Trophoblast cell (in vitro differentiated cells and primary cell): Measurements from ENCODE around the gene MORN1.

ENCODE experiments used
- DNase-seq, 2 donors: peaks; one replicate each; pipeline ENCODE4 v3.0.0-alpha.2; 2016
- H2AFZ ChIP-seq: 2 replicates; pipeline ENCODE4 v1.6.1; 2013; ENCODE audit warnings: low read length, moderate library complexity, mild to moderate bottlenecking; ENCODE audit not compliant: insufficient read depth, poor library complexity
- H2AK5ac ChIP-seq: 2 replicates; pipeline ENCODE4 v1.6.1; 2013; ENCODE audit warnings: mild to moderate bottlenecking, low read length
- H2BK120ac ChIP-seq: 2 replicates; pipeline ENCODE4 v1.6.1; 2013; ENCODE audit warnings: low read length, mild to moderate bottlenecking, moderate library complexity; ENCODE audit not compliant: insufficient read depth, poor library complexity
- H2BK12ac ChIP-seq: 2 replicates; pipeline ENCODE4 v1.6.1; 2013; ENCODE audit warnings: mild to moderate bottlenecking, low read length, moderate library complexity
- H2BK5ac ChIP-seq: 2 replicates; pipeline ENCODE4 v1.6.1; 2013; ENCODE audit warnings: low read length, low read depth, moderate library complexity, mild to moderate bottlenecking; ENCODE audit not compliant: poor library complexity
- H3K14ac ChIP-seq: 2 replicates; pipeline ENCODE4 v1.6.1; 2013; ENCODE audit warnings: mild to moderate bottlenecking, low read length
- H3K18ac ChIP-seq: 2 replicates; pipeline ENCODE4 v1.6.1; 2013; ENCODE audit warnings: mild to moderate bottlenecking, low read length
- H3K23ac ChIP-seq: 2 replicates; pipeline ENCODE4 v1.6.1; 2013; ENCODE audit warnings: low read length
- H3K27ac ChIP-seq: 2 replicates; pipeline ENCODE4 v1.5.1; 2013; ENCODE audit warnings: low read depth, mild to moderate bottlenecking, inconsistent platforms, low read length, moderate library complexity
- H3K27me3 ChIP-seq: 2 replicates; pipeline ENCODE4 v1.6.1; 2013; ENCODE audit warnings: inconsistent platforms, mild to moderate bottlenecking, low read length, moderate library complexity; ENCODE audit not compliant: insufficient read depth
- H3K36me3 ChIP-seq, 2 experiments: 1 replicate in 1 of 2; 2 replicates in 1 of 2; pipeline ENCODE4 v1.6.1; 2013; ENCODE audit warnings: low read length in 2 of 2, mild to moderate bottlenecking in 2 of 2, moderate library complexity in 1 of 2; ENCODE audit not compliant: insufficient read depth in 2 of 2, control insufficient read depth in 1 of 2
- H3K4ac ChIP-seq: 2 replicates; pipeline ENCODE4 v1.6.1; 2013; ENCODE audit warnings: low read depth, mild to moderate bottlenecking, low read length, moderate library complexity
- H3K4me1 ChIP-seq, 2 experiments: 1 replicate in 1 of 2; 2 replicates in 1 of 2; pipeline ENCODE4 v1.6.1; 2013; ENCODE audit warnings: low read length in 2 of 2, mild to moderate bottlenecking in 2 of 2, moderate library complexity in 1 of 2; ENCODE audit not compliant: insufficient read depth in 2 of 2, control insufficient read depth in 1 of 2
- H3K4me2 ChIP-seq: 2 replicates; pipeline ENCODE4 v1.6.1; 2013; ENCODE audit warnings: inconsistent platforms, mild to moderate bottlenecking, low read length, moderate library complexity
- H3K4me3 ChIP-seq: 2 replicates; pipeline ENCODE4 v1.5.1; 2013; ENCODE audit warnings: mild to moderate bottlenecking, low read depth, low read length, inconsistent platforms
- H3K79me1 ChIP-seq: one replicate; pipeline ENCODE4 v1.6.1; 2013; ENCODE audit warnings: low read length
- H3K79me2 ChIP-seq: 2 replicates; pipeline ENCODE4 v1.6.1; 2013; ENCODE audit warnings: low read length, mild to moderate bottlenecking; ENCODE audit not compliant: control insufficient read depth, insufficient read depth, poor library complexity
- H3K9ac ChIP-seq: 2 replicates; pipeline ENCODE4 v1.6.1; 2013; ENCODE audit warnings: mild to moderate bottlenecking, low read length
- H3K9me3 ChIP-seq: 2 replicates; pipeline ENCODE4 v1.6.1; 2013; ENCODE audit warnings: low read depth, mild to moderate bottlenecking, control low read depth, inconsistent platforms, low read length; ENCODE audit not compliant: insufficient read depth
- H4K12ac ChIP-seq: 2 replicates; pipeline ENCODE4 v1.6.1; 2013; ENCODE audit warnings: low read depth, mild to moderate bottlenecking, low read length, moderate library complexity
- H4K8ac ChIP-seq: 2 replicates; pipeline ENCODE4 v1.6.1; 2013; ENCODE audit warnings: low read depth, mild to moderate bottlenecking, low read length, moderate library complexity
- H4K91ac ChIP-seq: one replicate; pipeline ENCODE4 v1.6.1; 2013; ENCODE audit warnings: low read depth, mild to moderate bottlenecking, low read length, moderate library complexity
- WGBS: extraction: QIAGEN DNeasy Blood & Tissue Kit; methylation state at CpG from one replicate; pipeline ENCODE4 v1.1.7; 2013; ENCODE audit warnings: missing lambda C conversion rate; ENCODE audit not compliant: insufficient read length, insufficient coverage; ENCODE audit errors: extremely low coverage; 5-methylcytosine and 5-hydroxymethylcytosine counted together

MORN1 gene

GRCh38 chr1:2386636-2387611 is 4.4 kb downstream of the MORN1 start:
- Histone ChIP-seq H3K9ac (no peak overlapping the region), H3K4me1 (peaks cover 0 to 2% of the 10 kb centered on the region in 2 experiments), H2BK120ac (no peak overlapping the region), H3K4me3 (no peak overlapping the region), H4K8ac (no peak overlapping the region), H4K12ac (no peak overlapping the region), H2AFZ (no peak overlapping the region), H3K36me3 (peaks cover 4 to 10% of the 10 kb centered on the region in 2 experiments), H3K79me1 (peaks cover 7% of the 10 kb centered on the region), H3K27ac (no peak overlapping the region), H2BK5ac (no peak overlapping the region), H3K4me2 (no peak overlapping the region), H3K4ac (no peak overlapping the region), H3K9me3 (no peaks in the 10 kb centered on the region), H3K18ac (no peak overlapping the region), H3K27me3 (no peaks in the 10 kb centered on the region), H2AK5ac (no peak overlapping the region), H3K79me2 (peaks cover 6% of the 10 kb centered on the region), H4K91ac (no peak overlapping the region), H3K14ac (no peak overlapping the region), H3K23ac (no peak overlapping the region), H2BK12ac (no peak overlapping the region)
- DNase-seq = no peak
- WGBS = no CpG with 5 or more reads among the region's 30 CpGs

GRCh38 chr1:2385606-2386280 is 5.6 kb downstream of the MORN1 start:
- Histone ChIP-seq H4K12ac (no peak overlapping the region), H3K9ac (no peak overlapping the region), H3K27ac (no peak overlapping the region), H4K8ac (no peak overlapping the region), H2BK120ac (no peak overlapping the region), H2AK5ac (no peak overlapping the region), H3K79me1 (no peaks in the 10 kb centered on the region), H2BK5ac (no peak overlapping the region), H3K4ac (no peak overlapping the region), H2AFZ (no peak overlapping the region), H3K18ac (no peak overlapping the region), H3K27me3 (no peaks in the 10 kb centered on the region), H3K14ac (no peak overlapping the region), H3K4me2 (no peak overlapping the region), H3K4me1 (peaks cover 0 to 2% of the 10 kb centered on the region in 2 experiments), H3K9me3 (no peaks in the 10 kb centered on the region), H3K79me2 (no peaks in the 10 kb centered on the region), H3K23ac (no peak overlapping the region), H4K91ac (no peak overlapping the region), H3K36me3 (peaks cover 4 to 10% of the 10 kb centered on the region in 2 experiments), H3K4me3 (no peak overlapping the region), H2BK12ac (no peak overlapping the region)
- DNase-seq = no peak
- no CpG with 5 or more reads among the region's 19 CpGs for WGBS

- no peaks in the 10 kb centered on the region for H3K27me3 ChIP-seq
- no peak overlapping the region for H2BK12ac ChIP-seq
- H2AK5ac ChIP-seq = no peak overlapping the region
- H3K18ac ChIP-seq = no peak overlapping the region
- H3K9ac ChIP-seq = no peak overlapping the region
- H3K9me3 ChIP-seq = no peaks in the 10 kb centered on the region
- H3K79me1 ChIP-seq = no peaks in the 10 kb centered on the region
- H2AFZ ChIP-seq = no peak overlapping the region
- no peak overlapping the region for H3K4me3 ChIP-seq
- no peaks in the 10 kb centered on the region for H3K79me2 ChIP-seq
- DNase-seq = no peak
- H3K36me3 ChIP-seq = peaks cover 4 to 10% of the 10 kb centered on the region in 2 experiments
- no peak overlapping the region for H4K12ac ChIP-seq
- H2BK5ac ChIP-seq = no peak overlapping the region
- H4K8ac ChIP-seq = no peak overlapping the region
- no peaks in the 10 kb centered on the region for H3K4me1 ChIP-seq
- no peak overlapping the region for H4K91ac ChIP-seq
- no CpG with 5 or more reads among the region's 41 CpGs for WGBS
- no peak overlapping the region for H3K27ac ChIP-seq
- H2BK120ac ChIP-seq = no peak overlapping the region
- no peak overlapping the region for H3K4ac ChIP-seq
- no peak overlapping the region for H3K4me2 ChIP-seq
- H3K23ac ChIP-seq = no peak overlapping the region
- H3K14ac ChIP-seq = no peak overlapping the region
Measured at GRCh38 chr1:2384941-2385481, 6.3 kb downstream of the MORN1 start.

GRCh38 chr1:2384130-2384860 is 7.1 kb downstream of the MORN1 start:
- H3K4ac ChIP-seq = no peak overlapping the region
- H2AFZ ChIP-seq = no peak overlapping the region
- H3K79me1 ChIP-seq = no peaks in the 10 kb centered on the region
- H3K14ac ChIP-seq = no peak overlapping the region
- no peak overlapping the region for H3K9ac ChIP-seq
- H3K18ac ChIP-seq = no peak overlapping the region
- H2BK12ac ChIP-seq = no peak overlapping the region
- H4K8ac ChIP-seq = no peak overlapping the region
- H2BK5ac ChIP-seq = no peak overlapping the region
- no peaks in the 10 kb centered on the region for H3K9me3 ChIP-seq
- no peak overlapping the region for H3K23ac ChIP-seq
- H3K36me3 ChIP-seq = peaks cover 4 to 10% of the 10 kb centered on the region in 2 experiments
- no peak overlapping the region for H2BK120ac ChIP-seq
- no peak overlapping the region for H3K4me2 ChIP-seq
- no peak overlapping the region for H3K27ac ChIP-seq
- no peaks in the 10 kb centered on the region for H3K79me2 ChIP-seq
- no peak overlapping the region for H4K91ac ChIP-seq
- H3K4me3 ChIP-seq = no peak overlapping the region
- no peak for DNase-seq
- no peaks in the 10 kb centered on the region for H3K27me3 ChIP-seq
- H3K4me1 ChIP-seq = no peaks in the 10 kb centered on the region
- no peak overlapping the region for H2AK5ac ChIP-seq
- no CpG with 5 or more reads among the region's 21 CpGs for WGBS
- H4K12ac ChIP-seq = no peak overlapping the region
